CD8-positive, alpha-beta memory T cell (primary cell): Measurements from ENCODE around the gene NCK2. TPM values are rescaled to one million over a fixed set of nuclear protein-coding genes. Genes with fewer than 3 reads are reported as not detected.

Experiments used
- CTCF ChIA-PET: fragments of 350-600 bp; sonication (Branson Sonifier 250); formaldehyde crosslinking; loops from one replicate; lab custom pipeline; 2021; ENCODE audit warnings: antibody characterized with exemption; lab: Charles Lee
- POLR2A ChIA-PET: fragments of 350-600 bp; sonication (Branson Sonifier 250); formaldehyde crosslinking; loops from one replicate; lab custom pipeline; 2021; ENCODE audit warnings: antibody characterized with exemption; lab: Charles Lee
- DNase-seq, 5 donors: peaks; one replicate each; pipeline versions ENCODE4 v3.0.0 to v3.0.0-alpha.2; 2020 to 2022; ENCODE audit warnings: mixed read lengths in 1 of 5
- H3K27ac ChIP-seq: one replicate; pipeline ENCODE4 v1.7.0; 2013; ENCODE audit warnings: low read depth, mild to moderate bottlenecking, low read length, moderate library complexity
- H3K27me3 ChIP-seq: 2 replicates; pipeline ENCODE4 v1.7.0; 2013; ENCODE audit warnings: low read length, mild to moderate bottlenecking; ENCODE audit not compliant: insufficient read depth, poor library complexity, severe bottlenecking
- H3K36me3 ChIP-seq: 2 replicates; pipeline ENCODE4 v1.7.0; 2013; ENCODE audit warnings: mild to moderate bottlenecking, low read length, moderate library complexity; ENCODE audit not compliant: insufficient read depth
- H3K4me1 ChIP-seq: 2 replicates; pipeline ENCODE4 v1.7.0; 2013; ENCODE audit warnings: mild to moderate bottlenecking, low read length, moderate library complexity; ENCODE audit not compliant: insufficient read depth
- H3K4me3 ChIP-seq: 2 replicates; pipeline ENCODE4 v1.7.0; 2013; ENCODE audit warnings: mild to moderate bottlenecking, low read length
- H3K9me3 ChIP-seq: 2 replicates; pipeline ENCODE4 v1.7.0; 2013; ENCODE audit warnings: mild to moderate bottlenecking, low read length
- H3K27ac Mint-ChIP-seq, 8 donors: one replicate each; pipeline ENCODE4 v1.8.0; 2020 to 2021; ENCODE audit warnings: mixed read lengths in 8 of 8, mild to moderate bottlenecking in 6 of 8, inconsistent platforms in 3 of 8, moderate library complexity in 3 of 8
- H3K27me3 Mint-ChIP-seq, 2 donors: one replicate each; pipeline ENCODE4 v1.8.0; 2020 to 2021; ENCODE audit warnings: mixed read lengths in 2 of 2, mild to moderate bottlenecking in 1 of 2, moderate library complexity in 1 of 2
- H3K36me3 Mint-ChIP-seq, 3 donors: one replicate each; pipeline ENCODE4 v1.8.0; 2020 to 2021; ENCODE audit warnings: mixed read lengths in 3 of 3, inconsistent platforms in 1 of 3, mild to moderate bottlenecking in 1 of 3
- H3K4me1 Mint-ChIP-seq, 3 donors: one replicate each; pipeline ENCODE4 v1.8.0; 2020 to 2021; ENCODE audit warnings: mixed read lengths in 3 of 3, inconsistent platforms in 1 of 3, mild to moderate bottlenecking in 1 of 3
- H3K4me3 Mint-ChIP-seq, 7 donors: one replicate each; pipeline ENCODE4 v1.8.0; 2020 to 2021; ENCODE audit warnings: mixed read lengths in 7 of 7, mild to moderate bottlenecking in 6 of 7, moderate library complexity in 4 of 7, inconsistent platforms in 2 of 7
- H3K9me3 Mint-ChIP-seq, 5 donors: one replicate each; pipeline ENCODE4 v1.8.0; 2020 to 2022; ENCODE audit warnings: mixed read lengths in 5 of 5, mild to moderate bottlenecking in 3 of 5, moderate library complexity in 2 of 5, inconsistent platforms in 1 of 5
- polyA plus RNA-seq: library from polyadenylated mRNA; unstranded; fragments of 300-500 nt; fragmentation: Illumina TruSeq; gene quantifications from one replicate; pipeline ENCODE4 v1.2.3, GENCODE V29; 2021
- total RNA-seq, 2 experiments: library from RNA; stranded (reverse); gene quantifications; one replicate each; pipeline ENCODE4 v1.2.3, GENCODE V29; 2021

NCK2 gene
- total and polyA plus RNA-seq, 3 experiments from 2014 or later = 72.4 to 77.9 (median 76.1) TPM

DNA sequence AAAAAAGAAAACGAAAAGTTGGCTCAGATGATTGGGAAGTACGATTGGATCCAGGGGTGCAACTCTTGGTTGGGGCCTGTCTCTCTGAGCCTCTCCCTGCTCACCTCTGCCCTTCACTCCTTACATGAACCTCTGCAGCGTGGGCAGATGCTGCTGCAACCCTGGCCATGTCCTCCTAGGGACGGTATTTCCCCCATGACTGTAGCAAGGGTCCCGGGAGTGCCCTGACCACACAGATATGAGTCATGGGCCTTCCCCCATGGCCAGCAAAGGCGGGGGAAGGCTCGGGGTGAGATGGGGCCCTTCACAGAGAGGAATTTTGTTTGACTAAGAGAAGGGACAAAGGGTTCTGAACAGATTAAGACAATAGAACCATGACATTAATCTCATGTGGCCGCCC, 129.0 kb downstream of the NCK2 start:
- H3K36me3 ChIP-seq = no peaks in the 10 kb centered on the region
- peak overlapping the region; percentile 10 for H3K27ac ChIP-seq
- H3K27me3 Mint-ChIP-seq = peaks cover 0 to 1% of the 10 kb centered on the region in 2 donors

DNA sequence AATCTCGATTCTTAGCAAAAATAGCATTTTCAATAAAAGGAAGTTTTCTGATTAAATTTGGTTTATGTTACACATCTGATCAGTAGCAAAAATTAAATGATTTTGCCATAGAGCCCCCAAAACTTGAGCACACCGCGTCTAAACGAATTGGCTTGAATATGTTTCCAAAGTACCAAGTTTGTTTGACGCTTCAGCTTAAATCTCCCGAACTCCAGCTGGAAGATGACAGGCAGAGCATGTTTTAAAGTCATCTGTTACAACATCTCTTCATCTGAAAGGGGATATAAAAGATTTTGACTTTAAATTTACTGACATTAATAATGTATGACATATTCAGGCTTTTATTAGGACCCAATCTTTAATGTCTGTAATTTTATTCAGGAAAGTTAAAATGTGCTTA, 129.8 kb downstream of the NCK2 start:
- Mint-ChIP-seq H3K36me3 (peaks cover 0 to 57% (median 17%) of the 10 kb centered on the region in 3 donors), H3K27me3 (peaks cover 0 to 1% of the 10 kb centered on the region in 2 donors), H3K4me3 (peak overlapping the region in 2 of 7 donors; percentile 9 to 75), H3K27ac (peak overlapping the region; percentile 52 to 99 (median 87)), H3K4me1 (peaks cover 91 to 100% (median 99%) of the 10 kb centered on the region in 3 donors), H3K9me3 (no peaks in the 10 kb centered on the region)
- CTCF ChIA-PET = interaction anchor here (0.9 to 1.8 kb wide), 4 partner anchors 46 to 92 kb away, joined by 3 read pairs; no protein-coding TSS in a partner anchor
- Histone ChIP-seq H3K9me3 (no peaks in the 10 kb centered on the region), H3K4me1 (peaks cover 93% of the 10 kb centered on the region), H3K27me3 (no peaks in the 10 kb centered on the region), H3K27ac (no peak overlapping the region), H3K36me3 (peaks cover 5% of the 10 kb centered on the region), H3K4me3 (no peak overlapping the region)
- POLR2A ChIA-PET = no interaction called here
- no peak for DNase-seq

More for the DNA sequence above, 129.0 kb downstream of the NCK2 start:
- Mint-ChIP-seq H3K36me3 (peaks cover 0 to 51% (median 17%) of the 10 kb centered on the region in 3 donors), H3K4me1 (peaks cover 91 to 100% (median 99%) of the 10 kb centered on the region in 3 donors), H3K4me3 (peak overlapping the region; percentile 38 to 88 (median 65)), H3K27ac (peak overlapping the region; percentile 77 to 99 (median 89)), H3K9me3 (no peaks in the 10 kb centered on the region)
- H3K9me3 ChIP-seq = no peaks in the 10 kb centered on the region
- no peak overlapping the region for H3K4me3 ChIP-seq
- peaks cover 94% of the 10 kb centered on the region for H3K4me1 ChIP-seq
- ChIA-PET CTCF (interaction anchor here (0.9 to 1.8 kb wide), 2 partner anchors 73 to 91 kb away, joined by 3 read pairs; no protein-coding TSS in a partner anchor), POLR2A (no interaction called here)
- H3K27me3 ChIP-seq = no peaks in the 10 kb centered on the region
- DNase-seq = peak in 3 of 5 donors; percentile 38 to 74 (median 50)

DNA sequence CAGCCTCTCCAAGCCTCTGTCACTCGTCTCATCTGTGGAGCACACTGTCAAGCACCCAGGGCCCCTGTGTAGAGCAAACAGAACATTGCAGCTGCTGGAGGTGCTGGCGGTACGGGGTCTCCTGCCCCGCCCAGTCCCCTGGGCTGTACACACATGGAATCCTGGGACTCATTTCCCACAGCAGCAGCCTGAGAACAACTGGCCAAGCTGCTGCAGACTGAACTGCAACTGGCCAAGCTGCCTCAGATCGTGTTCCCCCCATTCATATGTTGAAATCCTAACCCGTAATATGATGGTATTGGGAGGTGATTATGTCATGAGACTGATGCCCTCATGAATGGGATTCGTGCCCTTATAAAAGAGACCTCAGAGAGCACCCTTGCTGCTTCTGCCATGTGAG, 130.5 kb downstream of the NCK2 start:
- Histone ChIP-seq H3K4me3 (no peak overlapping the region), H3K27ac (no peak overlapping the region), H3K4me1 (peaks cover 96% of the 10 kb centered on the region), H3K36me3 (peaks cover 6% of the 10 kb centered on the region), H3K27me3 (no peaks in the 10 kb centered on the region), H3K9me3 (no peaks in the 10 kb centered on the region)
- Mint-ChIP-seq H3K4me1 (peaks cover 85 to 100% (median 99%) of the 10 kb centered on the region in 3 donors), H3K4me3 (peak overlapping the region in 5 of 7 donors; percentile 22 to 51 (median 23)), H3K27me3 (peaks cover 0 to 1% of the 10 kb centered on the region in 2 donors), H3K36me3 (peaks cover 0 to 58% (median 17%) of the 10 kb centered on the region in 3 donors), H3K9me3 (no peaks in the 10 kb centered on the region), H3K27ac (peak overlapping the region; percentile 67 to 94 (median 79))
- POLR2A ChIA-PET = no interaction called here
- CTCF ChIA-PET = interaction anchor here (0.9 to 1.2 kb wide), 2 partner anchors 45 to 85 kb away, joined by 3 read pairs; no protein-coding TSS in a partner anchor
- no peak for DNase-seq

DNA sequence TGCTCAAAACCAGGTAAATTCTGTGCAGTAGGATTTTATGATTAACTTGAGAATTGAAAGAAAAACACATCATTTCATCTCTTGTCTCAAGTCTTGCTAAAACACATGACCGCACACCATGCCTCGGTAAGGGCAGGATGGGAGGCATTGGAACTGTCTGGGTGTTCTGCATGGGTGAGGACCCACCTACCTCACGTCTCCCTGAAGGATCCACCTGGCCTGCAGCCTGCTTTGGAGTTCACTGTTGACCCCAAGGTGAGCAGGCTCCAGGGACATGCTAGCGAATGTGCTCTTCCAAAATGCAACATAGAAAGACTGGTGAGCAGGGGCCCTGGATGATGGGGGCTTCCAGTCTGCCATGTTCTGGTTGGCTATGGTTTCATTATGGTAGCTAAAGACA, 131.5 kb downstream of the NCK2 start:
- peak overlapping the region; percentile 21 to 97 (median 86) for H3K27ac Mint-ChIP-seq
- no peaks in the 10 kb centered on the region for H3K9me3 ChIP-seq
- H3K27ac ChIP-seq = no peak overlapping the region
- H3K27me3 Mint-ChIP-seq = peaks cover 0 to 1% of the 10 kb centered on the region in 2 donors
- POLR2A ChIA-PET = no interaction called here
- CTCF ChIA-PET = no interaction called here
- peaks cover 0 to 59% (median 15%) of the 10 kb centered on the region in 3 donors for H3K36me3 Mint-ChIP-seq
- H3K4me3 Mint-ChIP-seq = peak overlapping the region in 3 of 7 donors; percentile 7 to 44 (median 22)
- no peak for DNase-seq
- H3K9me3 Mint-ChIP-seq = no peaks in the 10 kb centered on the region
- peaks cover 8% of the 10 kb centered on the region for H3K36me3 ChIP-seq
- H3K27me3 ChIP-seq = no peaks in the 10 kb centered on the region
- peaks cover 78 to 95% (median 93%) of the 10 kb centered on the region in 3 donors for H3K4me1 Mint-ChIP-seq
- peaks cover 91% of the 10 kb centered on the region for H3K4me1 ChIP-seq
- no peak overlapping the region for H3K4me3 ChIP-seq

DNA sequence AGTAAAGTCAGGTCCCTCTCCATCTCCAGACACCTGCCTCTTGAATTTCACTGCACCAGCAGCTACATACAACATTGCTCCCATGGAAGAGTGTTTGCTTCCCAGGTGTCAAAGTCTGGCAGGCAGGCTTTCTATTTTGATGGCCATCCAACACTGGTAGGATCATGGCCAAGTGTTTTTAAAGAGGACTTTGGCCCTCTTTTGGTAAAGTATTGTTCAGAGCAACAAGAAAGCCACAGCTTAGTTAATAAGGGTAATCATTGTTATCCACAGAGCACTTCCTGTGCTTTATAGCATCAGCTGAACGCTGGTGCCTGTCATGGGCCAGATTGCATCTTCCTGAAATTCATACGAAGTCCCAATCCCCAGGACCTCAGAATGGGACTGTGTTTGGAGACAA, 133.2 kb downstream of the NCK2 start:
- Histone ChIP-seq H3K27ac (no peak overlapping the region), H3K4me1 (peaks cover 84% of the 10 kb centered on the region), H3K27me3 (no peaks in the 10 kb centered on the region), H3K4me3 (no peak overlapping the region), H3K36me3 (peaks cover 12% of the 10 kb centered on the region), H3K9me3 (no peaks in the 10 kb centered on the region)
- peaks cover 3 to 69% (median 18%) of the 10 kb centered on the region in 3 donors for H3K36me3 Mint-ChIP-seq
- H3K9me3 Mint-ChIP-seq = no peaks in the 10 kb centered on the region
- H3K27me3 Mint-ChIP-seq = no peaks in the 10 kb centered on the region
- H3K27ac Mint-ChIP-seq = peak overlapping the region; percentile 83 to 97 (median 88)
- peak overlapping the region in 5 of 7 donors; percentile 12 to 61 (median 34) for H3K4me3 Mint-ChIP-seq
- DNase-seq = no peak
- POLR2A ChIA-PET = no interaction called here
- CTCF ChIA-PET = interaction anchor here (0.7 to 1.4 kb wide), 3 partner anchors 13 to 300 kb away, joined by 3 read pairs; no protein-coding TSS in a partner anchor
- peaks cover 71 to 90% (median 88%) of the 10 kb centered on the region in 3 donors for H3K4me1 Mint-ChIP-seq

DNA sequence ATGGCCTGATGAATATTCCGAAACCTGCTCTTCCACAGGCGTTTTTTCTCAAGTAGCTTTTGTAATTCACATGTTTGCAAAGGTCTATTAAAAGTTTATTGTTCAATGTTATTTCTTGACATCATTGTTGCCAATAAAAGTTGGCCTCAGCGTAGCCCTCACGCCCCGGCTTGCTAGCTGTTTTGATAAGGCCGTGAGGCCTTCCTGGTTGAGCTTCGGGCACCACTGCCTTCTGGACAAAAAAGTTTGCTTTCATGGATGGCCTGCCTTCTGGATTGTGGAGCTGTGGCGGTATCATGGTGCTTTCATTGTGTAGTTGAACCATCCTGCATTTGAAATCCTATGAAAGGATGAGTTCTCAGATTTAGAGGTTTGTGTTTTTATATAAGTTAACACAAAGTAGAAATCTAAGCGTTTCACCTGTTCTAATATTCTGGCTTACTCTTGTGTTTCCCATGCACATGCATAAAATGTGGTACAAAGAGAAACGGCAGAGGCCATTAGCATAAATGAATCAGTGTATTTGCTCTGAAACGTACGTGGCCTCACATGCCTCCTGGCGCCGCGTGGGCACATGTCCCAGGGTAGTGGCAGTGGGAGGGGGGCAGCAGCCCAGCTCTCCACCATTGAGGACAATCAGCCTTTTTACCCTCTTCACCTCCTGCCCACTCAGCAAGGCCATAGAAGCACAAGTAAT, 134.5 kb downstream of the NCK2 start:
- Histone ChIP-seq H3K27ac (no peak overlapping the region), H3K4me1 (peaks cover 84% of the 10 kb centered on the region)
- POLR2A ChIA-PET = interaction anchor here (0.9 kb wide), 1 partner anchor 18 kb away, joined by 3 read pairs; no protein-coding TSS in a partner anchor

DNA sequence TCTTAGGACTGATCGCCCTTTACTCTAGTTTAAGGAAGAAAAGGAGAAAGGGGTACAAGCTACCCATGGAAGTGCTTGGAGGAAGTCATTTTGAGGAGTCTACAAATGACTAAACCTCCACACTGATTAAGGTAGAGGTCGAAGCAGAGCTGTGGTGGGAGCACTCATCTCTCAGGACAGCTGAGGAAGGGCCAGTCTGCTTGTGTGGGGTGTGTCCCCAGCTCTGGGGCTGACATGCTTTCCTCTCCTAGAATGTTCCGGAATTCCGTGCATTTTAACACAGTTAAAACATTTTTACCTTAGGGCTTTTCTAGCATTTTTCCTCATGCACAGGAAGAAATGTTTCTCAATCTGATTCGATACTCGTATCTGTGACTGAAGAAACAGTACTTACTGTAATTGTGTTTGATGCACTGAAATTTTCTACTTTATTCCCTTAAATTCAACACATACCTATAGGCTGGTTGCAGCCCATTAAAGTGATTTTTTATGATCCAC, 135.1 kb downstream of the NCK2 start:
- DNase-seq = no peak
- peaks cover 70 to 90% (median 88%) of the 10 kb centered on the region in 3 donors for H3K4me1 Mint-ChIP-seq
- Histone ChIP-seq H3K36me3 (peaks cover 12% of the 10 kb centered on the region), H3K27ac (no peak overlapping the region), H3K4me3 (no peak overlapping the region), H3K4me1 (peaks cover 84% of the 10 kb centered on the region), H3K9me3 (no peaks in the 10 kb centered on the region), H3K27me3 (no peaks in the 10 kb centered on the region)
- no peaks in the 10 kb centered on the region for H3K9me3 Mint-ChIP-seq
- CTCF ChIA-PET = interaction anchor here (1.2 kb wide), 1 partner anchor 40 kb away, joined by 3 read pairs; no protein-coding TSS in a partner anchor
- H3K27ac Mint-ChIP-seq = peak overlapping the region; percentile 60 to 97 (median 82)
- H3K36me3 Mint-ChIP-seq = peaks cover 3 to 87% (median 21%) of the 10 kb centered on the region in 3 donors
- H3K4me3 Mint-ChIP-seq = no peak overlapping the region
- H3K27me3 Mint-ChIP-seq = no peaks in the 10 kb centered on the region
- POLR2A ChIA-PET = interaction anchor here (0.7 to 0.9 kb wide), 2 partner anchors 15 to 18 kb away, joined by 3 read pairs; no protein-coding TSS in a partner anchor

More for the DNA sequence above, 134.5 kb downstream of the NCK2 start:
- Mint-ChIP-seq H3K27ac (peak overlapping the region; percentile 60 to 97 (median 76)), H3K9me3 (no peaks in the 10 kb centered on the region), H3K27me3 (no peaks in the 10 kb centered on the region), H3K4me1 (peaks cover 70 to 90% (median 88%) of the 10 kb centered on the region in 3 donors), H3K4me3 (no peak overlapping the region), H3K36me3 (peaks cover 3 to 82% (median 19%) of the 10 kb centered on the region in 3 donors)
- DNase-seq = no peak
- peaks cover 12% of the 10 kb centered on the region for H3K36me3 ChIP-seq
- no peaks in the 10 kb centered on the region for H3K9me3 ChIP-seq
- no peaks in the 10 kb centered on the region for H3K27me3 ChIP-seq
- H3K4me3 ChIP-seq = no peak overlapping the region
- CTCF ChIA-PET = interaction anchor here (1.2 to 1.4 kb wide), 3 partner anchors 14 to 50 kb away, joined by 3 read pairs; no protein-coding TSS in a partner anchor
